Stimulated activated CD4-positive, alpha-beta T cell treated with anti-CD3 and anti-CD28 coated beads, Interleukin-1b, Interleukin-23, amount 100 ng/mL, for 48 hours (primary cell): ENCODE results near the gene JARID2.

ENCODE experiments used
- DNase-seq: peaks from one replicate; pipeline ENCODE4 v3.0.0-alpha.2; 2020

The JARID2 gene

GRCh38 chr6:15557174-15557573, 311.3 kb downstream of the JARID2 start:
- no peak for DNase-seq

- DNase-seq, result no peak
Measured at GRCh38 chr6:15560713-15561112, 314.8 kb downstream of the JARID2 start.

GRCh38 chr6:15561447-15562199, 315.8 kb downstream of the JARID2 start:
- DNase-seq, result no peak

GRCh38 chr6:15562977-15563376, 317.1 kb downstream of the JARID2 start:
- no peak for DNase-seq

- no peak for DNase-seq
Measured at GRCh38 chr6:15569035-15569995, 323.4 kb downstream of the JARID2 start.

GRCh38 chr6:15570171-15570570, 324.3 kb downstream of the JARID2 start:
- DNase-seq, result no peak
